Endothelial cell of umbilical vein (primary cell): Measurements from ENCODE around the gene CBFA2T3. TPM values are rescaled to one million over a fixed set of nuclear protein-coding genes. Genes with fewer than 3 reads are reported as not detected.

Experiments
- BruUV-seq: library from RNA; stranded (reverse); fragments of 400-500 nt; replicated peaks from 2 replicates; lab custom pipeline; 2021; lab: Mats Ljungman, UMichigan
- CTCF ChIA-PET: fragments of 300-600, 350-600 bp; sonication (Branson Sonifier 250); formaldehyde crosslinking; loops from one replicate; lab custom pipeline; 2021; ENCODE audit warnings: antibody characterized with exemption, inconsistent platforms; lab: Charles Lee
- POLR2A ChIA-PET: fragments of 300-600, 350-600 bp; sonication (Branson Sonifier 250); formaldehyde crosslinking; loops from one replicate; lab custom pipeline; 2021; ENCODE audit warnings: antibody characterized with exemption, inconsistent platforms; lab: Charles Lee
- DNase-seq: peaks from one replicate; pipeline ENCODE4 v3.0.0-alpha.2; 2011; ENCODE audit warnings: low read depth, low spot score
- FAIRE-seq: peaks from 2 replicates; lab custom pipeline; 2011; peaks lifted over from hg19 to GRCh38; lab: Jason Lieb, UNC
- H2AFZ ChIP-seq: 2 replicates; pipeline ENCODE4 v1.6.0; 2012; ENCODE audit warnings: low read depth, low read length, control low read depth, inconsistent platforms
- H3K27ac ChIP-seq: 2 replicates; pipeline ENCODE4 v1.5.1; 2011; ENCODE audit warnings: low read depth, mild to moderate bottlenecking, control low read depth, low read length, moderate library complexity; ENCODE audit not compliant: insufficient read depth
- H3K27me3 ChIP-seq, 2 experiments: 2 replicates each; pipeline versions ENCODE4 v1.6.0 to v1.6.1; 2011; ENCODE audit warnings: low read length in 2 of 2, mixed read lengths in 1 of 2; ENCODE audit not compliant: control insufficient read depth in 2 of 2, insufficient read depth in 2 of 2
- H3K36me3 ChIP-seq, 2 experiments: 2 replicates in 1 of 2; 3 replicates in 1 of 2; pipeline ENCODE4 v1.5.1; 2011; ENCODE audit warnings: low read length in 2 of 2, mild to moderate bottlenecking in 1 of 2, moderate library complexity in 1 of 2; ENCODE audit not compliant: control insufficient read depth in 2 of 2, insufficient read depth in 2 of 2; ENCODE audit errors: extremely low read depth in 1 of 2
- H3K4me1 ChIP-seq: 3 replicates; pipeline ENCODE4 v1.5.1; 2011; ENCODE audit warnings: mild to moderate bottlenecking, low read length; ENCODE audit not compliant: control insufficient read depth, insufficient read depth; ENCODE audit errors: extremely low read depth
- H3K4me2 ChIP-seq: 2 replicates; pipeline ENCODE4 v1.6.1; 2011; ENCODE audit warnings: low read length, control low read depth, mixed read lengths; ENCODE audit not compliant: insufficient read depth
- H3K4me3 ChIP-seq, 3 experiments: fragments of 200-600 bp in 1 of 3; sonication (generic), shearing (Covaris generic) in 1 of 3; replicated peaks in 1 of 3; 2 replicates each; pipeline ENCODE4 v1.5.1; 2011 to 2016; ENCODE audit warnings: control low read depth in 3 of 3, low read length in 3 of 3, mild to moderate bottlenecking in 2 of 3, inconsistent platforms in 1 of 3, low read depth in 1 of 3, moderate library complexity in 1 of 3; ENCODE audit not compliant: insufficient read depth in 1 of 3
- H3K79me2 ChIP-seq: 2 replicates; pipeline ENCODE4 v1.6.0; 2012; ENCODE audit warnings: low read length, inconsistent platforms; ENCODE audit not compliant: control insufficient read depth, insufficient read depth
- H3K9ac ChIP-seq: replicated peaks from 2 replicates; pipeline ENCODE3; 2011; ENCODE audit warnings: low read length, control low read depth; ENCODE audit not compliant: insufficient read depth; ENCODE audit errors: extremely low read depth
- H3K9me1 ChIP-seq: replicated peaks from 3 replicates; pipeline ENCODE4 v1.6.0; 2011; ENCODE audit warnings: mild to moderate bottlenecking, low read length; ENCODE audit not compliant: control insufficient read depth, insufficient read depth; ENCODE audit errors: extremely low read depth
- H3K9me3 ChIP-seq: replicated peaks from 2 replicates; pipeline ENCODE4 v1.5.1; 2012; ENCODE audit warnings: low read length, inconsistent platforms; ENCODE audit not compliant: control insufficient read depth, insufficient read depth
- H4K20me1 ChIP-seq: replicated peaks from 2 replicates; pipeline ENCODE3; 2011; ENCODE audit warnings: mild to moderate bottlenecking, low read length; ENCODE audit not compliant: control insufficient read depth, insufficient read depth; ENCODE audit errors: extremely low read depth
- CTCF ChIP-seq, 2 donors: IDR thresholded peaks; 1 replicate in 1 of 2; 2 replicates in 1 of 2; pipeline ENCODE4 v1.5.1; 2011; ENCODE audit warnings: low read length in 2 of 2, mild to moderate bottlenecking in 2 of 2, moderate library complexity in 2 of 2, control low read depth in 1 of 2, inconsistent platforms in 1 of 2, low read depth in 1 of 2; ENCODE audit not compliant: insufficient read depth in 1 of 2; ENCODE audit errors: extremely low read depth in 1 of 2
- EZH2 ChIP-seq: IDR thresholded peaks from 2 replicates; pipeline ENCODE4 v1.6.1; 2012; ENCODE audit warnings: borderline replicate concordance, low read depth, mild to moderate bottlenecking, moderate library complexity, low read length, inconsistent platforms; ENCODE audit not compliant: severe bottlenecking
- FOS ChIP-seq: IDR thresholded peaks from 2 replicates; pipeline ENCODE4 v1.6.1; 2011; ENCODE audit warnings: mild to moderate bottlenecking, low read length, moderate library complexity, borderline replicate concordance; ENCODE audit not compliant: insufficient read depth
- dilution Hi-C: fragments of 300-500 bp; cut with MboI; formaldehyde crosslinking; loops from one replicate; pipeline ENCODE4 v1.15.0; 2019; ENCODE audit warnings: low sequenced_read_pairs; ENCODE audit not compliant: extremely low pct_ligation_motif_present
- intact Hi-C: fragments of 100-400 bp; cut with micrococcal nuclease; formaldehyde crosslinking; loops from one replicate; pipeline ENCODE4 v1.10.0; 2022
- polyA plus RNA-seq, 4 experiments: library from polyadenylated mRNA; depleted of rRNA in 3 of 4; stranded (reverse) in 3 of 4; unstranded in 1 of 4; fragments of >200 nt; gene quantifications; 2 replicates each; pipeline versions ENCODE4 v1.2.1 to v1.2.3, GENCODE V29; 2011 to 2012; ENCODE audit warnings: missing spikeins in 1 of 4
- total RNA-seq: library from RNA; stranded (reverse); gene quantifications from 2 replicates; pipeline ENCODE4 v1.2.3, GENCODE V29; 2021
- TF ChIP-seq, protein P1 (sequence below): IDR thresholded peaks from 2 replicates; pipeline ENCODE4 v1.6.1; 2011; ENCODE audit not compliant: insufficient read depth, insufficient read length

Gene CBFA2T3
- total and polyA plus RNA-seq, 2 donors (not counting 3 experiments of a cell fraction or from before 2014, with no cell fraction given) = not detected

DNA sequence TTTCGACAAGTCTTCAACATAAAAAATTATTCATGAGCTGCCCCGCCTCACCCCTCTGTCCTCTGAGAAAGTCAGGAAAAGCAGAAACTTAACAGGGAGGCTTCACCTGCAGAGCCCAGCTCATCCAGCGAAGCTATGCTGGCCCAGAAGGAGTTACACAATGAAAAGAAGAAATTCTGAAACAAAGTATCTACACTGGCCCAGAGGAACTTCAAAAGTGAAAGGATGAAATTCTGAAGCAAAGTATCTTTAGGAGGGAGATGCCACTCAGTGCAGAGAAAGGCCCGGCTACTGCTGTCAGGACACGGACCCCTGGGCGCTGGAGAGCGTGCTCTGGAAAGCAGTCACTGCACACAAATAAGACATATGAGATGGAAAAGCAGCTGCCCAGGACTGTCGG lies 121.8 kb downstream of the CBFA2T3 start:
- POLR2A ChIA-PET = no interaction called here
- Histone ChIP-seq H3K79me2 (peaks cover 4% of the 10 kb centered on the region), H3K4me2 (no peak overlapping the region), H3K27me3 (no peaks in the 10 kb centered on the region), H3K9ac (no peak overlapping the region), H3K4me3 (no peak overlapping the region), H3K4me1 (peaks cover 4% of the 10 kb centered on the region), H3K9me3 (no peaks in the 10 kb centered on the region), H3K36me3 (peaks cover 0 to 6% of the 10 kb centered on the region in 2 experiments), H3K9me1 (no peaks in the 10 kb centered on the region), H4K20me1 (no peaks in the 10 kb centered on the region), H2AFZ (no peak overlapping the region), H3K27ac (no peak overlapping the region)
- dilution Hi-C loops = no loop called here
- TSS peak; percentile 30 for BruUV-seq
- CTCF ChIA-PET = no interaction called here
- DNase-seq = no peak
- intact Hi-C loops = no loop called here
- FAIRE-seq = no peak
- TF ChIP-seq, protein P1, sequence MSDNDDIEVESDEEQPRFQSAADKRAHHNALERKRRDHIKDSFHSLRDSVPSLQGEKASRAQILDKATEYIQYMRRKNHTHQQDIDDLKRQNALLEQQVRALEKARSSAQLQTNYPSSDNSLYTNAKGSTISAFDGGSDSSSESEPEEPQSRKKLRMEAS = no peak
- no peak for TF ChIP-seq CTCF (IDR thresholded peaks at IDR 0.05; ENCODE audit: extremely low read depth in 1 of 2, insufficient read depth in 1 of 2, low read depth in 1 of 2, low read length in 2 of 2)
- TF ChIP-seq FOS = no peak
- TF ChIP-seq EZH2 = no peak
